HEK293 (cell line): ENCODE data around the gene DDX10.

Experiments used
- CTCF ChIA-PET: fragments of 350-600 bp; formaldehyde crosslinking; extraction: SDS; loops from one replicate; lab custom pipeline; 2021; ENCODE audit warnings: antibody characterized with exemption; lab: Yijun Ruan, JAX
- POLR2A ChIA-PET: fragments of 300-600 bp; formaldehyde crosslinking; extraction: SDS; loops from one replicate; lab custom pipeline; 2020; ENCODE audit warnings: antibody characterized with exemption, inconsistent platforms; lab: Yijun Ruan, JAX
- H3K27ac ChIP-seq: fragments of 200-500 bp; sonication (Bioruptor generic); 2 replicates; pipeline ENCODE4 v1.5.1; 2014; ENCODE audit warnings: low read depth, low read length, control low read depth, inconsistent platforms; ENCODE audit errors: extremely low read depth
- H3K36me3 ChIP-seq, 2 experiments: fragments of 200-500 bp in 1 of 2; sonication (Bioruptor generic) in 1 of 2; 1 replicate in 1 of 2; 2 replicates in 1 of 2; pipeline ENCODE4 v1.5.1; 2014 to 2017; ENCODE audit warnings: inconsistent platforms in 2 of 2, low read length in 2 of 2; ENCODE audit not compliant: control insufficient read depth in 2 of 2, insufficient read depth in 1 of 2
- H3K4me1 ChIP-seq: fragments of 200-500 bp; sonication (Bioruptor generic); 2 replicates; pipeline ENCODE4 v1.5.1; 2014; ENCODE audit warnings: mild to moderate bottlenecking, low read length, inconsistent platforms; ENCODE audit not compliant: control insufficient read depth, insufficient read depth
- H3K4me3 ChIP-seq: 2 replicates; pipeline ENCODE4 v1.5.1; 2011; ENCODE audit warnings: low read depth, mild to moderate bottlenecking, control low read depth, low read length, moderate library complexity
- H3K9me3 ChIP-seq: fragments of 200-500 bp; sonication (Bioruptor generic); 2 replicates; pipeline ENCODE4 v1.5.1; 2014; ENCODE audit warnings: low read depth, low read length, inconsistent platforms; ENCODE audit not compliant: control insufficient read depth, insufficient read depth
- ELK4 ChIP-seq: IDR thresholded peaks from 2 replicates; pipeline ENCODE4 v1.6.1; 2011; ENCODE audit warnings: mild to moderate bottlenecking, low read depth, low read length, borderline replicate concordance
- GFI1B ChIP-seq: fragments of 450-650 bp; formaldehyde crosslinking; IDR thresholded peaks from 2 replicates; pipeline ENCODE4 v1.5.1; 2016; ENCODE audit warnings: missing biosample characterization, missing genetic modification characterization
- HOXA7 ChIP-seq: sonication (generic); formaldehyde crosslinking; IDR thresholded peaks from 2 replicates; pipeline ENCODE4 v1.8.1; 2022; ENCODE audit warnings: missing genetic modification reagents, borderline replicate concordance
- OSR2 ChIP-seq: fragments of 450-650 bp; formaldehyde crosslinking; IDR thresholded peaks from 2 replicates; pipeline ENCODE4 v1.5.1; 2016; ENCODE audit warnings: missing biosample characterization, missing genetic modification characterization
- SCRT2 ChIP-seq: fragments of 450-650 bp; formaldehyde crosslinking; IDR thresholded peaks from 2 replicates; pipeline ENCODE4 v1.5.1; 2016; ENCODE audit warnings: missing biosample characterization, missing genetic modification characterization
- SP7 ChIP-seq: fragments of 450-650 bp; formaldehyde crosslinking; IDR thresholded peaks from 2 replicates; pipeline ENCODE4 v1.5.1; 2016; ENCODE audit warnings: missing biosample characterization, missing genetic modification characterization
- ZNF114 ChIP-seq: fragments of 450-650 bp; formaldehyde crosslinking; IDR thresholded peaks from 2 replicates; pipeline ENCODE4 v1.5.0; 2017; ENCODE audit warnings: missing biosample characterization, missing genetic modification characterization
- ZNF202 ChIP-seq: fragments of 450-650 bp; formaldehyde crosslinking; IDR thresholded peaks from 2 replicates; pipeline ENCODE4 v1.5.1; 2016; ENCODE audit warnings: missing biosample characterization, missing genetic modification characterization, borderline replicate concordance
- ZNF211 ChIP-seq: fragments of 450-650 bp; formaldehyde crosslinking; IDR thresholded peaks from 2 replicates; pipeline ENCODE4 v1.5.1; 2016; ENCODE audit warnings: low read depth, missing biosample characterization, missing genetic modification characterization
- ZNF24 ChIP-seq: fragments of 450-650 bp; formaldehyde crosslinking; IDR thresholded peaks from 2 replicates; pipeline ENCODE4 v1.5.1; 2016; ENCODE audit warnings: missing biosample characterization, missing genetic modification characterization
- ZNF248 ChIP-seq: fragments of 450-650 bp; formaldehyde crosslinking; IDR thresholded peaks from 2 replicates; pipeline ENCODE4 v1.5.1; 2017; ENCODE audit warnings: missing biosample characterization, missing genetic modification characterization
- ZNF26 ChIP-seq: fragments of 450-650 bp; formaldehyde crosslinking; IDR thresholded peaks from 2 replicates; pipeline ENCODE4 v1.5.1; 2016; ENCODE audit warnings: missing biosample characterization, missing genetic modification characterization
- ZNF37A ChIP-seq: fragments of 450-650 bp; IDR thresholded peaks from 2 replicates; pipeline ENCODE4 v1.5.1; 2018; ENCODE audit warnings: missing biosample characterization, missing genetic modification characterization
- ZNF423 ChIP-seq: fragments of 450-650 bp; formaldehyde crosslinking; IDR thresholded peaks from 2 replicates; pipeline ENCODE4 v1.5.1; 2016; ENCODE audit warnings: missing biosample characterization, missing genetic modification characterization
- ZNF514 ChIP-seq: fragments of 450-650 bp; formaldehyde crosslinking; IDR thresholded peaks from 2 replicates; pipeline ENCODE4 v1.5.1; 2016; ENCODE audit warnings: missing biosample characterization, missing genetic modification characterization
- ZNF530 ChIP-seq: fragments of 450-650 bp; formaldehyde crosslinking; IDR thresholded peaks from 2 replicates; pipeline ENCODE4 v1.5.1; 2016; ENCODE audit warnings: low read depth, missing biosample characterization, missing genetic modification characterization
- ZNF626 ChIP-seq: fragments of 450-650 bp; sonication (Bioruptor Pico); formaldehyde crosslinking; IDR thresholded peaks from 2 replicates; pipeline ENCODE4 v1.5.1; 2018; ENCODE audit warnings: missing biosample characterization, missing genetic modification characterization, inconsistent platforms
- ZNF785 ChIP-seq: fragments of 450-650 bp; formaldehyde crosslinking; IDR thresholded peaks from 2 replicates; pipeline ENCODE4 v1.5.1; 2016; ENCODE audit warnings: missing biosample characterization, missing genetic modification characterization
- ZNF792 ChIP-seq: fragments of 450-650 bp; formaldehyde crosslinking; IDR thresholded peaks from 2 replicates; pipeline ENCODE4 v1.5.1; 2016; ENCODE audit warnings: missing biosample characterization, missing genetic modification characterization
- ZSCAN16 ChIP-seq: fragments of 450-650 bp; formaldehyde crosslinking; IDR thresholded peaks from 2 replicates; pipeline ENCODE4 v1.5.1; 2016; ENCODE audit warnings: missing biosample characterization, missing genetic modification characterization
- ZSCAN30 ChIP-seq: fragments of 450-650 bp; IDR thresholded peaks from 2 replicates; pipeline ENCODE4 v1.5.1; 2018; ENCODE audit warnings: missing biosample characterization, mild to moderate bottlenecking, missing genetic modification characterization, moderate library complexity
- TF ChIP-seq, protein P1 (sequence below): fragments of 450-650 bp; formaldehyde crosslinking; IDR thresholded peaks from 2 replicates; pipeline ENCODE4 v1.5.1; 2016; ENCODE audit warnings: missing biosample characterization, missing genetic modification characterization, borderline replicate concordance
- TF ChIP-seq, protein P2 (sequence below): fragments of 450-650 bp; formaldehyde crosslinking; IDR thresholded peaks from 2 replicates; pipeline ENCODE4 v1.5.1; 2016; ENCODE audit warnings: missing biosample characterization, missing genetic modification characterization
- TF ChIP-seq, protein P3 (sequence below): fragments of 450-650 bp; formaldehyde crosslinking; IDR thresholded peaks from 2 replicates; pipeline ENCODE4 v1.5.1; 2016; ENCODE audit warnings: missing biosample characterization, missing genetic modification characterization

DDX10 gene

GRCh38 chr11:108797578-108798100, 132.8 kb downstream of the DDX10 start:
- CTCF ChIA-PET: interaction anchor here (1.2 kb wide), 1 partner anchor 9 kb away, joined by 4 read pairs; no protein-coding TSS in a partner anchor

GRCh38 chr11:108802492-108802891, 137.6 kb downstream of the DDX10 start:
- Histone ChIP-seq H3K4me3 (no peak overlapping the region), H3K36me3 (no peaks in the 10 kb centered on the region), H3K4me1 (no peaks in the 10 kb centered on the region), H3K9me3 (no peaks in the 10 kb centered on the region), H3K27ac (no peak overlapping the region)
- CTCF ChIA-PET: no interaction called here
- POLR2A ChIA-PET: no interaction called here
- TF ChIP-seq SCRT2 (tag by site-specific recombination) (no peak), ZNF248 (tag by site-specific recombination) (no peak), ZNF114 (tag by site-specific recombination) (no peak), ZNF202 (tag by site-specific recombination) (no peak), HOXA7 (CRISPR knock-in tag) (no peak), ZNF530 (tag by site-specific recombination) (no peak), GFI1B (no peak), OSR2 (no peak), ZNF24 (tag by site-specific recombination) (no peak), ZNF423 (tag by site-specific recombination) (no peak), ZNF792 (no peak), ZNF26 (tag by site-specific recombination) (no peak), ZSCAN16 (no peak), ZNF514 (no peak), ZNF626 (no peak)
- TF ChIP-seq, protein P1, sequence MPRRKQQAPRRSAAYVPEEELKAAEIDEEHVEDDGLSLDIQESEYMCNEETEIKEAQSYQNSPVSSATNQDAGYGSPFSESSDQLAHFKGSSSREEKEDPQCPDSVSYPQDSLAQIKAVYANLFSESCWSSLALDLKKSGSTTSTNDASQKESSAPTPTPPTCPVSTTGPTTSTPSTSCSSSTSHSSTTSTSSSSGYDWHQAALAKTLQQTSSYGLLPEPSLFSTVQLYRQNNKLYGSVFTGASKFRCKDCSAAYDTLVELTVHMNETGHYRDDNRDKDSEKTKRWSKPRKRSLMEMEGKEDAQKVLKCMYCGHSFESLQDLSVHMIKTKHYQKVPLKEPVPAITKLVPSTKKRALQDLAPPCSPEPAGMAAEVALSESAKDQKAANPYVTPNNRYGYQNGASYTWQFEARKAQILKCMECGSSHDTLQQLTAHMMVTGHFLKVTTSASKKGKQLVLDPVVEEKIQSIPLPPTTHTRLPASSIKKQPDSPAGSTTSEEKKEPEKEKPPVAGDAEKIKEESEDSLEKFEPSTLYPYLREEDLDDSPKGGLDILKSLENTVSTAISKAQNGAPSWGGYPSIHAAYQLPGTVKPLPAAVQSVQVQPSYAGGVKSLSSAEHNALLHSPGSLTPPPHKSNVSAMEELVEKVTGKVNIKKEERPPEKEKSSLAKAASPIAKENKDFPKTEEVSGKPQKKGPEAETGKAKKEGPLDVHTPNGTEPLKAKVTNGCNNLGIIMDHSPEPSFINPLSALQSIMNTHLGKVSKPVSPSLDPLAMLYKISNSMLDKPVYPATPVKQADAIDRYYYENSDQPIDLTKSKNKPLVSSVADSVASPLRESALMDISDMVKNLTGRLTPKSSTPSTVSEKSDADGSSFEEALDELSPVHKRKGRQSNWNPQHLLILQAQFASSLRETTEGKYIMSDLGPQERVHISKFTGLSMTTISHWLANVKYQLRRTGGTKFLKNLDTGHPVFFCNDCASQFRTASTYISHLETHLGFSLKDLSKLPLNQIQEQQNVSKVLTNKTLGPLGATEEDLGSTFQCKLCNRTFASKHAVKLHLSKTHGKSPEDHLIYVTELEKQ (tag by site-specific recombination): no peak

More at GRCh38 chr11:108797578-108798100, 132.8 kb downstream of the DDX10 start:
- H3K27ac ChIP-seq: no peak overlapping the region
- TF ChIP-seq ZNF626: no peak
- no peak for TF ChIP-seq ZNF785
- no peak for TF ChIP-seq ELK4
- no peak for TF ChIP-seq SP7 (tag by site-specific recombination)
- TF ChIP-seq, protein P2, sequence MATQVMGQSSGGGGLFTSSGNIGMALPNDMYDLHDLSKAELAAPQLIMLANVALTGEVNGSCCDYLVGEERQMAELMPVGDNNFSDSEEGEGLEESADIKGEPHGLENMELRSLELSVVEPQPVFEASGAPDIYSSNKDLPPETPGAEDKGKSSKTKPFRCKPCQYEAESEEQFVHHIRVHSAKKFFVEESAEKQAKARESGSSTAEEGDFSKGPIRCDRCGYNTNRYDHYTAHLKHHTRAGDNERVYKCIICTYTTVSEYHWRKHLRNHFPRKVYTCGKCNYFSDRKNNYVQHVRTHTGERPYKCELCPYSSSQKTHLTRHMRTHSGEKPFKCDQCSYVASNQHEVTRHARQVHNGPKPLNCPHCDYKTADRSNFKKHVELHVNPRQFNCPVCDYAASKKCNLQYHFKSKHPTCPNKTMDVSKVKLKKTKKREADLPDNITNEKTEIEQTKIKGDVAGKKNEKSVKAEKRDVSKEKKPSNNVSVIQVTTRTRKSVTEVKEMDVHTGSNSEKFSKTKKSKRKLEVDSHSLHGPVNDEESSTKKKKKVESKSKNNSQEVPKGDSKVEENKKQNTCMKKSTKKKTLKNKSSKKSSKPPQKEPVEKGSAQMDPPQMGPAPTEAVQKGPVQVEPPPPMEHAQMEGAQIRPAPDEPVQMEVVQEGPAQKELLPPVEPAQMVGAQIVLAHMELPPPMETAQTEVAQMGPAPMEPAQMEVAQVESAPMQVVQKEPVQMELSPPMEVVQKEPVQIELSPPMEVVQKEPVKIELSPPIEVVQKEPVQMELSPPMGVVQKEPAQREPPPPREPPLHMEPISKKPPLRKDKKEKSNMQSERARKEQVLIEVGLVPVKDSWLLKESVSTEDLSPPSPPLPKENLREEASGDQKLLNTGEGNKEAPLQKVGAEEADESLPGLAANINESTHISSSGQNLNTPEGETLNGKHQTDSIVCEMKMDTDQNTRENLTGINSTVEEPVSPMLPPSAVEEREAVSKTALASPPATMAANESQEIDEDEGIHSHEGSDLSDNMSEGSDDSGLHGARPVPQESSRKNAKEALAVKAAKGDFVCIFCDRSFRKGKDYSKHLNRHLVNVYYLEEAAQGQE (tag by site-specific recombination): no peak
- TF ChIP-seq ZNF211 (tag by site-specific recombination): no peak
- no peak for TF ChIP-seq ZSCAN30 (tag by site-specific recombination)
- TF ChIP-seq, protein P3, sequence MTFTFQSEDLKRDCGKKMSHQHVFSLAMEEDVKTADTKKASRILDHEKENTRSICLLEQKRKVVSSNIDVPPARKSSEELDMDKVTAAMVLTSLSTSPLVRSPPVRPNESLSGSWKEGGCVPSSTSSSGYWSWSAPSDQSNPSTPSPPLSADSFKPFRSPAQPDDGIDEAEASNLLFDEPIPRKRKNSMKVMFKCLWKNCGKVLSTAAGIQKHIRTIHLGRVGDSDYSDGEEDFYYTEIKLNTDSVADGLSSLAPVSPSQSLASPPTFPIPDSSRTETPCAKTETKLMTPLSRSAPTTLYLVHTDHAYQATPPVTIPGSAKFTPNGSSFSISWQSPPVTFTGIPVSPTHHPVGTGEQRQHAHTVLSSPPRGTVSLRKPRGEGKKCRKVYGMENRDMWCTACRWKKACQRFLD: no peak
- TF ChIP-seq ZNF37A (tag by site-specific recombination): no peak
- no peak overlapping the region for H3K4me3 ChIP-seq
- no peaks in the 10 kb centered on the region for H3K9me3 ChIP-seq
- H3K36me3 ChIP-seq: no peaks in the 10 kb centered on the region
- no peaks in the 10 kb centered on the region for H3K4me1 ChIP-seq
- POLR2A ChIA-PET: no interaction called here
